Measurements from ENCODE around the gene OR6F1.

OR6F1 gene

DNA sequence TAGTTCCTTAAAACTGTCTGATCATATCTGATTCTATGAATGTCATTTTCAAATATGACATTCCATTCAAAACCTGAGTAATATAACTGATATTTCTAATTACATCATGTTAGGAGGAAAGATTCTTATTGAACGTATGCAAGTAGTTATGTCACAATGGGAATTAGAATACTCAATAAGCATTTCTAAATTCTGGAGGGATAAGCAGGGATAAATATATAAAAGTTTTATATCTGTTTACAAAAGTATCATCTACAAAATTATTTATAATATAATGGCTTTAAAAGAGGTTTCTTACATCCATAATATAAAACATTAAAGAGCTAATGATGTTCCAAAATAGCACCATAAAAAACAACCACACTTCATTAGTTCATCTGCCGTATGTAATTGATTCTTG is 31.6 kb upstream of the OR6F1 start, which contains the start of gene OR14A2 (continued):
- no peak for TF ChIP-seq ZNF23 (tag by site-specific recombination; IDR thresholded peaks at IDR 0.05; ENCODE audit: borderline replicate concordance)

DNA sequence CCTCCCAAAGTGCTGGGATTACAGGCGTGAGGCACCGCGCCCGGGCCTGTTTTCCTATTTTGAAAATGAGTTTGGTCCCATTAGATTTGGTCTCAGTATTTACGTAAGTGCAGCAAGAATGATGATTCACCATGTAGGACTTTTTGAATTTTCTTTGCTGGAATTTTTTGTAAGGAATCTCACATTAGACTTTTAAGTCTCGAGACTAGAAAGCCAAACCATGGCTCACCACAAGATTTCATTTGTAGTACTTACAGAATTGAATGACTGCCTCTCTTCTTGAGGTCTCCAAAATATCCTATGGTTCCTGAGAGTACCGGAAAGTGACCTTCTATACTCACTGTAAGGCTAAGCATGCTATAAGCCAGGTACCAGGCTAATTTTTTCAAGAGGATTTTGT is 31.2 kb upstream of the OR6F1 start:
- Histone ChIP-seq H3K4me3 (ENCODE audit: low read depth, low read length) (no peak overlapping the region), H3K9me3 (ENCODE audit: control insufficient read depth, insufficient read depth, low read depth, low read length) (no peaks in the 10 kb centered on the region), H3K36me3 (ENCODE audit: control insufficient read depth in 2 of 2, insufficient read depth in 1 of 2, low read length in 2 of 2) (no peaks in the 10 kb centered on the region), H3K4me1 (ENCODE audit: control insufficient read depth, insufficient read depth, low read length) (no peaks in the 10 kb centered on the region), H3K27ac (ENCODE audit: extremely low read depth, low read depth, low read length) (no peak overlapping the region)
- TF ChIP-seq ZSCAN16 (tag by site-specific recombination; IDR thresholded peaks at IDR 0.05) (no peak), ZNF707 (tag by site-specific recombination; IDR thresholded peaks at IDR 0.05) (no peak), ZNF558 (tag by site-specific recombination; IDR thresholded peaks at IDR 0.05) (no peak), ZNF596 (tag by site-specific recombination; IDR thresholded peaks at IDR 0.05) (no peak), ZNF560 (tag by site-specific recombination; IDR thresholded peaks at IDR 0.05; ENCODE audit: borderline replicate concordance) (no peak), ZNF792 (tag by site-specific recombination; IDR thresholded peaks at IDR 0.05) (no peak), ZNF335 (tag by site-specific recombination; conservative IDR thresholded peaks at IDR 0.05) (no peak), ZBTB1 (tag by site-specific recombination; IDR thresholded peaks at IDR 0.05) (no peak), ZNF600 (tag by site-specific recombination; IDR thresholded peaks at IDR 0.05) (no peak), ZSCAN30 (tag by site-specific recombination; IDR thresholded peaks at IDR 0.05) (no peak), ZNF114 (tag by site-specific recombination; IDR thresholded peaks at IDR 0.05) (no peak), KLF9 (tag by site-specific recombination; IDR thresholded peaks at IDR 0.05; ENCODE audit: low read depth) (no peak), ZNF292 (tag by site-specific recombination; IDR thresholded peaks at IDR 0.05; ENCODE audit: borderline replicate concordance, low read depth) (no peak), ZNF239 (tag by site-specific recombination; IDR thresholded peaks at IDR 0.05) (no peak)
- TF ChIP-seq, protein P1, sequence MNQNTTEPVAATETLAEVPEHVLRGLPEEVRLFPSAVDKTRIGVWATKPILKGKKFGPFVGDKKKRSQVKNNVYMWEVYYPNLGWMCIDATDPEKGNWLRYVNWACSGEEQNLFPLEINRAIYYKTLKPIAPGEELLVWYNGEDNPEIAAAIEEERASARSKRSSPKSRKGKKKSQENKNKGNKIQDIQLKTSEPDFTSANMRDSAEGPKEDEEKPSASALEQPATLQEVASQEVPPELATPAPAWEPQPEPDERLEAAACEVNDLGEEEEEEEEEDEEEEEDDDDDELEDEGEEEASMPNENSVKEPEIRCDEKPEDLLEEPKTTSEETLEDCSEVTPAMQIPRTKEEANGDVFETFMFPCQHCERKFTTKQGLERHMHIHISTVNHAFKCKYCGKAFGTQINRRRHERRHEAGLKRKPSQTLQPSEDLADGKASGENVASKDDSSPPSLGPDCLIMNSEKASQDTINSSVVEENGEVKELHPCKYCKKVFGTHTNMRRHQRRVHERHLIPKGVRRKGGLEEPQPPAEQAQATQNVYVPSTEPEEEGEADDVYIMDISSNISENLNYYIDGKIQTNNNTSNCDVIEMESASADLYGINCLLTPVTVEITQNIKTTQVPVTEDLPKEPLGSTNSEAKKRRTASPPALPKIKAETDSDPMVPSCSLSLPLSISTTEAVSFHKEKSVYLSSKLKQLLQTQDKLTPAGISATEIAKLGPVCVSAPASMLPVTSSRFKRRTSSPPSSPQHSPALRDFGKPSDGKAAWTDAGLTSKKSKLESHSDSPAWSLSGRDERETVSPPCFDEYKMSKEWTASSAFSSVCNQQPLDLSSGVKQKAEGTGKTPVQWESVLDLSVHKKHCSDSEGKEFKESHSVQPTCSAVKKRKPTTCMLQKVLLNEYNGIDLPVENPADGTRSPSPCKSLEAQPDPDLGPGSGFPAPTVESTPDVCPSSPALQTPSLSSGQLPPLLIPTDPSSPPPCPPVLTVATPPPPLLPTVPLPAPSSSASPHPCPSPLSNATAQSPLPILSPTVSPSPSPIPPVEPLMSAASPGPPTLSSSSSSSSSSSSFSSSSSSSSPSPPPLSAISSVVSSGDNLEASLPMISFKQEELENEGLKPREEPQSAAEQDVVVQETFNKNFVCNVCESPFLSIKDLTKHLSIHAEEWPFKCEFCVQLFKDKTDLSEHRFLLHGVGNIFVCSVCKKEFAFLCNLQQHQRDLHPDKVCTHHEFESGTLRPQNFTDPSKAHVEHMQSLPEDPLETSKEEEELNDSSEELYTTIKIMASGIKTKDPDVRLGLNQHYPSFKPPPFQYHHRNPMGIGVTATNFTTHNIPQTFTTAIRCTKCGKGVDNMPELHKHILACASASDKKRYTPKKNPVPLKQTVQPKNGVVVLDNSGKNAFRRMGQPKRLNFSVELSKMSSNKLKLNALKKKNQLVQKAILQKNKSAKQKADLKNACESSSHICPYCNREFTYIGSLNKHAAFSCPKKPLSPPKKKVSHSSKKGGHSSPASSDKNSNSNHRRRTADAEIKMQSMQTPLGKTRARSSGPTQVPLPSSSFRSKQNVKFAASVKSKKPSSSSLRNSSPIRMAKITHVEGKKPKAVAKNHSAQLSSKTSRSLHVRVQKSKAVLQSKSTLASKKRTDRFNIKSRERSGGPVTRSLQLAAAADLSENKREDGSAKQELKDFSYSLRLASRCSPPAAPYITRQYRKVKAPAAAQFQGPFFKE (tag by site-specific recombination; IDR thresholded peaks at IDR 0.05; ENCODE audit: borderline replicate concordance) = no peak
- TF ChIP-seq, protein P2, sequence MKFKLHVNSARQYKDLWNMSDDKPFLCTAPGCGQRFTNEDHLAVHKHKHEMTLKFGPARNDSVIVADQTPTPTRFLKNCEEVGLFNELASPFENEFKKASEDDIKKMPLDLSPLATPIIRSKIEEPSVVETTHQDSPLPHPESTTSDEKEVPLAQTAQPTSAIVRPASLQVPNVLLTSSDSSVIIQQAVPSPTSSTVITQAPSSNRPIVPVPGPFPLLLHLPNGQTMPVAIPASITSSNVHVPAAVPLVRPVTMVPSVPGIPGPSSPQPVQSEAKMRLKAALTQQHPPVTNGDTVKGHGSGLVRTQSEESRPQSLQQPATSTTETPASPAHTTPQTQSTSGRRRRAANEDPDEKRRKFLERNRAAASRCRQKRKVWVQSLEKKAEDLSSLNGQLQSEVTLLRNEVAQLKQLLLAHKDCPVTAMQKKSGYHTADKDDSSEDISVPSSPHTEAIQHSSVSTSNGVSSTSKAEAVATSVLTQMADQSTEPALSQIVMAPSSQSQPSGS (tag by site-specific recombination; IDR thresholded peaks at IDR 0.05; ENCODE audit: low read depth) = no peak
- TF ChIP-seq, protein P3, sequence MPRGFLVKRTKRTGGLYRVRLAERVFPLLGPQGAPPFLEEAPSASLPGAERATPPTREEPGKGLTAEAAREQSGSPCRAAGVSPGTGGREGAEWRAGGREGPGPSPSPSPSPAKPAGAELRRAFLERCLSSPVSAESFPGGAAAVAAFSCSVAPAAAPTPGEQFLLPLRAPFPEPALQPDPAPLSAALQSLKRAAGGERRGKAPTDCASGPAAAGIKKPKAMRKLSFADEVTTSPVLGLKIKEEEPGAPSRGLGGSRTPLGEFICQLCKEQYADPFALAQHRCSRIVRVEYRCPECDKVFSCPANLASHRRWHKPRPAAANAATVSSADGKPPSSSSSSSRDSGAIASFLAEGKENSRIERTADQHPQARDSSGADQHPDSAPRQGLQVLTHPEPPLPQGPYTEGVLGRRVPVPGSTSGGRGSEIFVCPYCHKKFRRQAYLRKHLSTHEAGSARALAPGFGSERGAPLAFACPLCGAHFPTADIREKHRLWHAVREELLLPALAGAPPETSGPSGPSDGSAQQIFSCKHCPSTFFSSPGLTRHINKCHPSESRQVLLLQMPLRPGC (tag by site-specific recombination; IDR thresholded peaks at IDR 0.05) = no peak
- TF ChIP-seq, protein P4, sequence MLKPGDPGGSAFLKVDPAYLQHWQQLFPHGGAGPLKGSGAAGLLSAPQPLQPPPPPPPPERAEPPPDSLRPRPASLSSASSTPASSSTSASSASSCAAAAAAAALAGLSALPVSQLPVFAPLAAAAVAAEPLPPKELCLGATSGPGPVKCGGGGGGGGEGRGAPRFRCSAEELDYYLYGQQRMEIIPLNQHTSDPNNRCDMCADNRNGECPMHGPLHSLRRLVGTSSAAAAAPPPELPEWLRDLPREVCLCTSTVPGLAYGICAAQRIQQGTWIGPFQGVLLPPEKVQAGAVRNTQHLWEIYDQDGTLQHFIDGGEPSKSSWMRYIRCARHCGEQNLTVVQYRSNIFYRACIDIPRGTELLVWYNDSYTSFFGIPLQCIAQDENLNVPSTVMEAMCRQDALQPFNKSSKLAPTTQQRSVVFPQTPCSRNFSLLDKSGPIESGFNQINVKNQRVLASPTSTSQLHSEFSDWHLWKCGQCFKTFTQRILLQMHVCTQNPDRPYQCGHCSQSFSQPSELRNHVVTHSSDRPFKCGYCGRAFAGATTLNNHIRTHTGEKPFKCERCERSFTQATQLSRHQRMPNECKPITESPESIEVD (tag by site-specific recombination; IDR thresholded peaks at IDR 0.05) = no peak
- TF ChIP-seq, protein P5, sequence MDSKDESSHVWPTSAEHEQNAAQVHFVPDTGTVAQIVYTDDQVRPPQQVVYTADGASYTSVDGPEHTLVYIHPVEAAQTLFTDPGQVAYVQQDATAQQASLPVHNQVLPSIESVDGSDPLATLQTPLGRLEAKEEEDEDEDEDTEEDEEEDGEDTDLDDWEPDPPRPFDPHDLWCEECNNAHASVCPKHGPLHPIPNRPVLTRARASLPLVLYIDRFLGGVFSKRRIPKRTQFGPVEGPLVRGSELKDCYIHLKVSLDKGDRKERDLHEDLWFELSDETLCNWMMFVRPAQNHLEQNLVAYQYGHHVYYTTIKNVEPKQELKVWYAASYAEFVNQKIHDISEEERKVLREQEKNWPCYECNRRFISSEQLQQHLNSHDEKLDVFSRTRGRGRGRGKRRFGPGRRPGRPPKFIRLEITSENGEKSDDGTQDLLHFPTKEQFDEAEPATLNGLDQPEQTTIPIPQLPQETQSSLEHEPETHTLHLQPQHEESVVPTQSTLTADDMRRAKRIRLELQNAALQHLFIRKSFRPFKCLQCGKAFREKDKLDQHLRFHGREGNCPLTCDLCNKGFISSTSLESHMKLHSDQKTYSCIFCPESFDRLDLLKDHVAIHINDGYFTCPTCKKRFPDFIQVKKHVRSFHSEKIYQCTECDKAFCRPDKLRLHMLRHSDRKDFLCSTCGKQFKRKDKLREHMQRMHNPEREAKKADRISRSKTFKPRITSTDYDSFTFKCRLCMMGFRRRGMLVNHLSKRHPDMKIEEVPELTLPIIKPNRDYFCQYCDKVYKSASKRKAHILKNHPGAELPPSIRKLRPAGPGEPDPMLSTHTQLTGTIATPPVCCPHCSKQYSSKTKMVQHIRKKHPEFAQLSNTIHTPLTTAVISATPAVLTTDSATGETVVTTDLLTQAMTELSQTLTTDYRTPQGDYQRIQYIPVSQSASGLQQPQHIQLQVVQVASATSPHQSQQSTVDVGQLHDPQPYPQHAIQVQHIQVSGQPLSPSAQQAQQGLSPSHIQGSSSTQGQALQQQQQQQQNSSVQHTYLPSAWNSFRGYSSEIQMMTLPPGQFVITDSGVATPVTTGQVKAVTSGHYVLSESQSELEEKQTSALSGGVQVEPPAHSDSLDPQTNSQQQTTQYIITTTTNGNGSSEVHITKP (tag by site-specific recombination; IDR thresholded peaks at IDR 0.05) = no peak
- ChIA-PET POLR2A (no interaction called here), CTCF (no interaction called here)
